GM12891 (cell line): ENCODE results near the gene RSAD2.

Source experiments
- DNase-seq: peaks from one replicate; pipeline ENCODE4 v3.0.0; 2011; ENCODE audit warnings: low spot score; ENCODE audit not compliant: insufficient read length
- FAIRE-seq: peaks from 2 replicates; lab custom pipeline; 2011; peaks lifted over from hg19 to GRCh38; lab: Jason Lieb, UNC
- PAX5 ChIP-seq: IDR thresholded peaks from 2 replicates; pipeline ENCODE4 v1.6.1; 2011; ENCODE audit warnings: low read length, moderate library complexity, mild to moderate bottlenecking; ENCODE audit not compliant: insufficient read depth, severe bottlenecking
- POLR2A ChIP-seq: IDR thresholded peaks from 2 replicates; pipeline ENCODE4 v1.6.1; 2011; ENCODE audit warnings: low read depth, low read length, control low read depth
- POLR2AphosphoS5 ChIP-seq: IDR thresholded peaks from 2 replicates; pipeline ENCODE4 v1.6.1; 2011; ENCODE audit warnings: low read depth, low read length, control low read depth
- POU2F2 ChIP-seq: IDR thresholded peaks from 2 replicates; pipeline ENCODE4 v1.6.1; 2011; ENCODE audit warnings: low read depth, mild to moderate bottlenecking, control low read depth, low read length, moderate library complexity
- SPI1 ChIP-seq: IDR thresholded peaks from 2 replicates; pipeline ENCODE4 v1.6.1; 2011; ENCODE audit warnings: low read depth, low read length, control low read depth
- TAF1 ChIP-seq: IDR thresholded peaks from 2 replicates; pipeline ENCODE4 v1.6.1; 2011; ENCODE audit warnings: low read depth, low read length, control low read depth

The RSAD2 gene

DNA sequence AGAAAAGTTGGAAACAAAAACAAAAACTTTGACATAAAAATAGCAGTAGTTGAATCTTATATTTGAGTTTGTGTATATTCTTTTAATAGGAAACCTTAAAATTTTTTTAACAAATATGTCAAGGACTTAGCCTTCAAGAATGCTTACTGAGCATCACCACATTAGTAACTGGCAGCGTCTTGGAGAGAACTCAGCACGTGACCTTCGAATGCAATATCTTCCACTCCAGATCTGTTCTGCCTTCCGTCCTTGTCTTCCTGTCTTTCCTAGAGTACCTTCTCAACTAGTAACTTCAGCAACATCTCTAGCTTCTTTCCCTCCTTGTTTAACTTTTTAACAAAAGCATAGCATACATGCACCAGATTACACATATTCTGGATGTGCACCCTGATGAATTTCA is 972 bp downstream of the RSAD2 start:
- no peak for TF ChIP-seq PAX5
- TF ChIP-seq POLR2AphosphoS5, result no peak
- TF ChIP-seq POU2F2, result no peak
- TF ChIP-seq SPI1, result no peak
- no peak for TF ChIP-seq POLR2A
- no peak for TF ChIP-seq TAF1
- DNase-seq (no peak), FAIRE-seq (peak; percentile 9)

DNA sequence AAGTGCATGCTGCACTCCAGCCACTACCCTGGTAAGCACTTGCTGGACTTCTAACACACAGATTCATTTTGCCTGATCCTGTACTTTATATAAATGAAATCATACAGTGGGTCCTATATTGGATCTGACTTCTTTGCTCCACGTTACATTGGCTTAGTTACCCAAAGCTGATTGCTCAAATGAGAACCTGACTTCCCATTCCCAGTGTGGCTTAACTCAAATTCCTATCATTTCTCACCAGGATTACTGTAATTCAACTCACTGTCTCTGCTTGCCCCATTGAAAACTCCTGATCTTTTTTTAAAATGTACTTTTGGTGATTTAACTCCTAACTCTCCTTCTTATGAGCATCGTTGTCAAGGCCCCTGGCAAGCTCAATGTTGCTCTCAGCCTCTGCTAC is 1.4 kb downstream of the RSAD2 start:
- TF ChIP-seq TAF1, result no peak
- TF ChIP-seq POLR2A, result no peak
- TF ChIP-seq SPI1, result no peak
- TF ChIP-seq PAX5, result no peak
- no peak for TF ChIP-seq POU2F2
- no peak for TF ChIP-seq POLR2AphosphoS5
- DNase-seq, result no peak
- no peak for FAIRE-seq

DNA sequence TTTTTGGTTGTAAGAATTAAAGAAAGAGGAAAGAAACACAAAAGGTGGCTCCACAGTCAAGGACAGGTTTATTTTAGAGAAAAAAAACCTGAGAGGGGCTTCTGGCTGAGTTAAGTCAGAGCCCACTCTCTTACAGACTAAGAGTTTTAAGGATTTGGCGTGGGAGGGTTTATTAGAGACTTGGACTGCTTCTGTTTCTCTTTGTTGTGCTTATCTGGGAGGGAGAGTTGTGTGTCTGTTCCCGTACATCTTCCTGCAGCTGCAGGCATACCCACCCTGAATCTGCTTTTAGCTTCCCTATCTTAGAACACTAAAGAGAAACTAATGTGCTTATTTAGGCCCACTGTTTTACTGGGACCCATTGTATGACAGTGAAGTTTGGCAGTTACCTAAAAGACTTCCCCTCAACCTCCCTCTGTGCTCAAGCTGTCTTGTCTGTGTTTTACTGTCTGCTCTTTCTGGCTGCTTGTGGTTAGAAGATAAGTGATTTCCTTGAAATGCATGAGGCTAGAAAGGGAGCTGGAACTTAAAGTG is 2.7 kb downstream of the RSAD2 start:
- DNase-seq, result no peak
- TF ChIP-seq POLR2AphosphoS5, result no peak
- no peak for TF ChIP-seq PAX5
- TF ChIP-seq POU2F2, result no peak
- no peak for TF ChIP-seq TAF1
- no peak for TF ChIP-seq SPI1
- no peak for TF ChIP-seq POLR2A
- FAIRE-seq, result peak; percentile 50

DNA sequence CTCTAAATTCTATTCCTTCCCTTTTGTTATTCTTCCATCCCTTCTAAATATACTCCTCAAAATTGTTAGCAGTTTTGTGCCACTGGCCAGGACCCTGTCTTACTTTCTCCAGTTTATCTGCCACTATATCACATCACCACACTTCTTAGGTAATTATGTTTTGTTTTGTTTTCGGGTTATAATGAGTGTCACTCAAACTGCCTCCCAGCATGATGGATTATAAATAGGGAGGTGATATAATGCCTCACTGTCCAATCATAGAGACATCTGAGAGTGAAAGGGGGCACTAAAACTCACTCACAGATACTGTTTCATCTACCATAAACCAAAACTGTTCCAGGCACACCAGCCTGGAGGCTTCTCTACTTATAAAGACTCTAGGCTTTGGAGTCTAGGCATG is 3.5 kb downstream of the RSAD2 start:
- peak; percentile 13 for FAIRE-seq
- TF ChIP-seq POLR2A (no peak), SPI1 (no peak), TAF1 (no peak), POU2F2 (no peak), POLR2AphosphoS5 (no peak), PAX5 (no peak)
- no peak for DNase-seq

DNA sequence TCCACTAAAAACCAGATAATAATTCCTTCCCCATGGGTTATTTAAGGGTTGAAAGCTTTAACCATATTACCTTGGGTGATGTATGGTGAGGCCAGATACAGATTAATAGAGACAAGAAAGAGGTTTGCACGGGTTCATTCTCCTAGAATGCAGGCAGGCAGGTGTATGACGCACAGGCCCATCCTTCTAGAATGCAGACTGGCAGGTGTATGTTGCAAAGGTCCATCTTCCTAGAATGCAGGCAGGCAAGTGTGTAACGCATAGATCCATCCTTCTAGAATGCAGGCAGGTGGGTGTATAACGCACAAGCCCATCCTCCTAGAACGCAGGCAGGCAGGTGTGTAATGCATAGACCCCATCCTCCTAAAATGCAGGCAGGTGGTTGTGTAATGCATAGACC is 3.9 kb downstream of the RSAD2 start:
- TF ChIP-seq TAF1 (no peak), POU2F2 (no peak), SPI1 (no peak), POLR2A (no peak)
- FAIRE-seq, result no peak
- DNase-seq, result no peak

DNA sequence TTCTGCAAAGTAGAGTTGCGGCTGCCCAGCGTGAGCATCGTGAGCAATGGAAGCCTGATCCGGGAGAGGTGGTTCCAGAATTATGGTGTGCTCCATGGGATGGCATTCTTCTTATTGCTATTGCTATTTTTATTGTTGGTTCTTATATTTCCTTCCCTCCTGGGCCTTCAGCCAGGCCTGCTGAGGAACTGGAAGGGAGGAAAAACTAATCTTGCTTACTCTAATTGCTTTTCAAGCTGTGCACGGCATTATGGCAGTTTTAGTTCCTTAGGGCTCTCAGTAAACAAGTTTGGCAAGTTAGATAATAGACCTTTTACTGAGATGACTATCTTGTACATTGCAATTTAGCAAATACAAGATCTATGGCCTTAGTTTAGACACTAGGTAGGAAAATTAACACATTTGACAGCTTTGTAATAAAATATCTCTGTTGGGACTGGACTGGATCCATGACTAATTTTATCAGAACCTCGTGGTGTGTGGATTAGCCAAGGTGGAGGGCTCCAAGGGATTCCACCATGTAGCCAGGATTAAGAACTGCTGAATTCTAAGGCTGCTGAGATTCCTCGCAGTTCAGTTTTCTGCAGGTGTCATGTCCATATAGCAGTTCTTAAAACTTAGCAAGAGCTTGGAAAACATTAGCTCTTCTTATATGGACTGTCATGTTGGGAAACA is 6.0 kb downstream of the RSAD2 start:
- TF ChIP-seq PAX5 (no peak), POLR2AphosphoS5 (no peak), TAF1 (no peak), POU2F2 (no peak), POLR2A (no peak)
- no peak for FAIRE-seq
- no peak for DNase-seq

DNA sequence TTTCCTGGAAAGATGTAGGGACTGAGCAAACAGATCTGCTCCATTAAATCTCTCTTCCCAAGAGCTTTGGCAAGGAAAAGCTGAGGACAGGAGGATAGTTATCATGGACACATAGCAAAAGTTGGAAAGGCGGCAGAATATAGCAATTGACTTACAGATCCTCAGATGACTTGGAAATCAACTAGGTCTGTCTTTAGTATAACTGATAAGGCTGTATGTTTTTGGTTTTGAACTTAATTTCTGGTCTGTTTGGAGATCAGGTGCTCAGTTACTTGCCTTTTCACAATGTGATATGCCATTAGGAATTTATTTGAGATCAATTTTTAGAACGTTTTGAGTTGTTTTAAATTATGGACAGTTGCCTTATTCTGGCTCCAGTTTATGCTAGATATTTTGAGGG is 8.0 kb downstream of the RSAD2 start:
- TF ChIP-seq POLR2A (no peak), POU2F2 (no peak), POLR2AphosphoS5 (no peak), SPI1 (no peak), TAF1 (no peak), PAX5 (no peak)
- DNase-seq (no peak), FAIRE-seq (no peak)

DNA sequence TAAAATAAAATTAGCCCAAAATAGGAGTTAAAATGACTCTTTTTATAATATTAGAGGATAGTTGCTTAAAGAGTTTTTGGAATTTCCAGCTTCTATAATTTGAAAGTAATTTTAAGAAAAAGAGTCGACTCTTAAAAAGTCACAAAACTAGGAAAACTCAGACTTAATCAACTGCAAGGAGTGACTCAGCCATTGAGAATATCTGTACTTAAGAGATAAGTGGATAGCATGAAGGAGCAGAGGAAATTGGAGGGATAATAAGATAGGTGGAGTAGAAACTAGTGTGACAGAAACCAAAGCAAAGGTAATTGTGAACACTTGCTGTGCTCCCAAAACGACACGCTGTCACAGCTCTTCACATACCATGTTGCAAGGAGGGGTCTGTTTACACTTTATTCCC is 8.4 kb downstream of the RSAD2 start:
- no peak for FAIRE-seq
- DNase-seq, result no peak
- TF ChIP-seq POU2F2 (no peak), PAX5 (no peak), SPI1 (no peak), TAF1 (no peak), POLR2A (no peak), POLR2AphosphoS5 (no peak)

DNA sequence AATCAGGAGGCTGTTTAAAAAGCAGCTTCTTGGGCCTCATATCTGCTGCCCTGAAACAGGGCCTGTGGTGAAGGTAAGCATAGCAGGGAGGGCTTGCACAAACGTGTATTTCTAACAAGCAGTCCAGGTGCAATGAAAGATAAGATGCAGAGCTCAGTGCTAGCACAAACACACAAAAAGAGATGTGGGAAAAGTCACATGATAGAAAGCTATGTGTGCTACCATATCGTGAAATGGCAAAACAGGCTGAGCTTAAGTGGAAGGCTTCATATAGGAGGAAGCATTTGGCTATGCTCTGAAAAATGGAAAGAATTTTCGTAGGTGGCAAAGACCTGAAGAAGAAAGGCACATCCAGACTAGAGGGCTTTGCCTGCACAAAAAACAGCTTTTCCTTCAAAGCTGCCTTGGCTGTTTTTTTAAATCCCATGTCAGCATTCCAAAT is 10.2 kb downstream of the RSAD2 start:
- FAIRE-seq, result no peak
- TF ChIP-seq POLR2AphosphoS5 (no peak), PAX5 (no peak), POU2F2 (no peak), POLR2A (no peak)
- DNase-seq, result no peak

DNA sequence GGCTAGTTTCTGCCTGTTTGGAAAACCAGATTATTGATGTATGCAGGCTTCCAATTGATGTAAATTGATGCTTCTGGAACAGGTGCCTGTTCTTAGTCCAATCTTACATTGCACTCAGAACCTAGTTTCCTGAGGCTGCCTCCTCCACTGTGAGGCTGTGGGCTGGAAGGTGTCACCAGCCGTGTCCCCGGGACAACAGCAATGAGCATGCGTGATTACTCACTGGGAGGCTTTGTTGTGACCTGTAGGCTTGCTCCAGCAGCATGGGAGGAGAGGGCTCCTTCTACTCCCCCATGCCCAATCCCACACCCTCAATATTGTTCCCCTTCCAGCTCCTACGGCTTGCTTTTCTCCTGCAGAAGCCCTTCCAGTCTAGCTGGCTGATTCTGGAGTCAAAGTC is 11.1 kb downstream of the RSAD2 start:
- TF ChIP-seq POU2F2, result no peak
- no peak for TF ChIP-seq PAX5
- no peak for TF ChIP-seq POLR2A
- no peak for TF ChIP-seq POLR2AphosphoS5
- TF ChIP-seq TAF1, result no peak
- no peak for TF ChIP-seq SPI1
- FAIRE-seq (no peak), DNase-seq (no peak)
